NCI-H187 treated with DMSO at 0.1 percent for 48 hours (cell line): ENCODE data around the gene BCKDK.
A peak's percentile ranks its signal among the peaks of the same experiment; 100 is the strongest.
"Not testable (repeated sequence)": the region's sequence is repeated elsewhere in the genome, so short reads cannot be mapped to it uniquely, and the experiment has no call there.

Experiments used
- DNase-seq: peaks from one replicate; lab custom pipeline; 2025; lab: John Stamatoyannopoulos, UW

The BCKDK gene

GRCh38 chr16:31094424-31095120 lies 13.6 kb upstream of the BCKDK start, which contains the start of gene VKORC1:
VKORC1 (minus strand) TSS chr16:31094797; CDS start chr16:31094729, 68 bp downstream.
- peak; percentile 42 for DNase-seq

GRCh38 chr16:31099860-31100638 lies 8.1 kb upstream of the BCKDK start:
- no peak for DNase-seq

DNA sequence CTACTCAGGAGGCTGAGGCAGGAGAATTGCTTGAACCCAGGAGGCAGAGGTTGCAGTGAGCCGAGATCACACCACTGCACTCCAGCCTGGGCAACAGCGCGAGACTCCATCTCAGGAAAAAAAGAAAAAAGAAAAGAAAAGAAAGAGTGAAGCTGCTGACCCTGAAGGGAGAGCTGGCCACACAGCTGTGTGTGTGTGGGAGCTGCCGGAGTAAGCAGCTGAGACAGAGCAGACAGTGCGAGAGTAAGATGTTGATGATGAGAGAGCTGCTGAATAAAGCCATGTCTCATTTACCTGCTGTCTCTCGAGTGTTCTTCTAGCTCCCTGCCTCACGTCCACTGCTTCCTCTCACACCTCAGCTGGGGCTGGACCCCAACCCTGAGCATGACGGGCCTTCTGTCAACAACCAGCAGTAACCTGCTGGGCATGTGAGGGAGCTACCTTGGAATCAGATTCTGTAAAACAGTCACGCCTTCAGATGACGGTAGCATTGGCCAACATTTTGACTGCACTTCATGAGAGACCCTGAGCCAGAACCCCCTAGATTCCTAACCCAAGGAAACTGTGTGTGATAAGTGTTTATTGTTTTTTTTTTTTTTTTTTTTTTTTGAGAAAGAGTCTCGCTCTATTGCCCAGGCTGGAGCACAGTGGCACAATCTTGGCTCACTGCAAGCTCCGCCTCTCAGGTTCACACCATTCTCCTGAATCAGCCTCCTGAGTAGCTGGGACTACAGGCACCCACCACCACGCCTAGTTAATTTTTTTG lies 7.1 kb upstream of the BCKDK start:
- not testable (repeated sequence) for DNase-seq

DNA sequence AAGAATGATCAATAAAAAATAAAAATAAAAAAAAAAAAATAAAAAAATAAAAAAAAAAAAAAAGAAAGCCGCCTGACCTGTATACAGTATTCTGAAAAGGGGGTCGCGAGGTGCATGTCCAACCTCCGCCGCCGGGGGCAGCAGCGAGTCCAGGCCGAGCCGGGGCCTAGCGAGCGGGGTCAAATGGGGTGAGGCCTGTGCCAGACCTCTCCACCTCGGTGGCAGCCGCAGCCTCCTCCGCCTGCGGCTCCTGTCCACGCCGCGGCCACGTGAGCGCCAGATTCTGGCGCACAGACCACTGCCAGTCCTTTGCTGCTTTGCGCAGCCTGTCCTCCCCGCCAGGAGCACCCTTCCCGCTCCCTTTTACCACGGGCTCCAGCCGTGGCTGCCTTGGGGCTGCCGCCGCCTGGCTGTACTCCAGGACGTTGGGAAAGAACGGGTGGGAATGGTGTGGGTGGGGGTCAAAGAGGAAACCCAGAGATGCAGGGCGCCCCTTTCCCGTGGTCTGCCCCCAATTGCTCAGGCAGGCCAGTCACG lies 2.4 kb upstream of the BCKDK start:
- DNase-seq = no peak

GRCh38 chr16:31106509-31107464 lies 1.4 kb upstream of the BCKDK start:
- DNase-seq = no peak

- DNase-seq = no peak
These were observed 720 bp upstream of the BCKDK start for GRCh38 chr16:31107465-31107867.

DNA sequence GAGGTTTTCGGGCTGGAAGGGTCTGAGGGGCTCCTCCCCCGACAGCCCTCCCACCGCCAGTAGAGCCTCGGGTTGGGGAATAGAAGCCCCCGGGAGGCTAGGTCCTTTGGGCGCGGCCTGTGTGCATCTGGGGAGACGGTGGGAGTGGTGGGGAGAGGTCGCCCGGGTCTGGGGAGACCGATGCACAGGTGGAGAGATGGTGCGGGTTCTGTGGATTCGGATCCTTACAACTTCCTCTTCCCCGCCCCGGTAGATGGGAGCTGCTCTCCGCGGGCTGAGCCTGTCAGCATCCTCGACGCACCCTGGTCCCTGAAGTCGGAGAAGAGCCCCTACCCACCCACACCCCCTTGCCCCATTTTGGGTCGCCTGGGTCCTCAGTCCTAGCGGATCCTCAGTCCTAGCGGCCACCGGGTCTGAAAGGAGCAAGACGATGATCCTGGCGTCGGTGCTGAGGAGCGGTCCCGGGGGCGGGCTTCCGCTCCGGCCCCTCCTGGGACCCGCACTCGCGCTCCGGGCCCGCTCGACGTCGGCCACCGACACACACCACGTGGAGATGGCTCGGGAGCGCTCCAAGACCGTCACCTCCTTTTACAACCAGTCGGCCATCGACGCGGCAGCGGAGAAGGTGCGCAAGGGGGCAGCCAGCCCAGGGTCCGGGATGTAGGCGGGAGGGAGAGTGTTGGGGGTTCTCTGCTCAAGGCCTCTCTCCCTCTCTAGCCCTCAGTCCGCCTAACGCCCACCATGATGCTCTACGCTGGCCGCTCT lies 790 bp downstream of the BCKDK start:
- no peak for DNase-seq

GRCh38 chr16:31109622-31110021 lies 1.4 kb downstream of the BCKDK start:
- DNase-seq = no peak

DNA sequence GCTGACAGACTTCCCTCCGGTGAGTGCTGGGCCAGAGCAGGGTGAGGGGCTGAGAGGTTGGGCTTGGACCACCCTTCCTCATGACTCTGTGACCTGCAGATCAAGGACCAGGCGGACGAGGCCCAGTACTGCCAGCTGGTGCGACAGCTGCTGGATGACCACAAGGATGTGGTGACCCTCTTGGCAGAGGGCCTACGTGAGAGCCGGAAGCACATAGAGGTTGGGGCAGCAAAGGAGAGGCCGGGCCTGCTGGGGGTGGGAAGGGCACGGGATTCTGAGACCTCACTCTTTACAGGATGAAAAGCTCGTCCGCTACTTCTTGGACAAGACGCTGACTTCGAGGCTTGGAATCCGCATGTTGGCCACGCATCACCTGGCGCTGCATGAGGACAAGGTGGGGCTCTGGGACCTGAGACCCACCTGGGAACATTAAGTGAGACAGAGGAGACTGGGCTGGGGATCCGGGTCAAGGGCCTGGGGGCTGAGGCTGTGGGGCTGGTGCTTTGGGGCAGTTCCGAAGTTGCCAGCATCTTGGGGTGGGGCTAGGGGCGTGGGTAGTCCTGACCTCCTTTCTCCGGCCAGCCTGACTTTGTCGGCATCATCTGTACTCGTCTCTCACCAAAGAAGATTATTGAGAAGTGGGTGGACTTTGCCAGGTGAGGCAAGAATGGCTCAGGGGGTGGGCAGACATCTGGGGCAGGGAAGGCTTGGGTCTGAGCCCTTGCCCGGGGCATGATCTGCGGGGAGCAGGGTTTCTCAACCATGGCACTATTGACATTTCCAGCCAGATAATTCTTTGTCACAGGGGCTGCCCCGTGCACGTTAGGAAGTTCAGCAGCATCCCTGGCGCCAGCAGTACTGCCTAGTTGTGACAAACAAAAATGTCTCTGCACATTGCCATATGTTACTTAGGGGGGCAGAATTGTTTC lies 2.2 kb downstream of the BCKDK start:
- no peak for DNase-seq

- DNase-seq = no peak
These were observed 3.8 kb downstream of the BCKDK start for GRCh38 chr16:31111881-31112466.

DNA sequence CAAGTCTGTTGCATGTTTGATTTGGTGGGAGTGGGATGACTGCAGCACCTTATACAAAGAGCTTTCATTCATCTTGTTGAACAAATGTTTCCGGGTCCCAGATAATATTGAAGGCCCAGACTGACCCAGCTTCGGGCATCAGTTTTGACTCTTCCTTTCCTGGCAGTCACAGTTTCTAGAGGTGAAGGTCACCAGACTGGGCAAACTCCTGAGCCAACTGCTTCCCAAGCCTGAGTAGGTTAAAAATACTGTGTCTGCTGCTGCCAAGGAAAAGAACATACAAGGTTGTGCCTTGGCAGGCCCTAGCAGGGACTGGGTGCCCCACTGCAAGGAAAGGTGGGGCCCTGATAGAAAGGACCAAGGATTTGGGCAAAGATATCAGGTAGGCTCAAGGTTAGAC lies 4.5 kb downstream of the BCKDK start:
- DNase-seq = no peak

DNA sequence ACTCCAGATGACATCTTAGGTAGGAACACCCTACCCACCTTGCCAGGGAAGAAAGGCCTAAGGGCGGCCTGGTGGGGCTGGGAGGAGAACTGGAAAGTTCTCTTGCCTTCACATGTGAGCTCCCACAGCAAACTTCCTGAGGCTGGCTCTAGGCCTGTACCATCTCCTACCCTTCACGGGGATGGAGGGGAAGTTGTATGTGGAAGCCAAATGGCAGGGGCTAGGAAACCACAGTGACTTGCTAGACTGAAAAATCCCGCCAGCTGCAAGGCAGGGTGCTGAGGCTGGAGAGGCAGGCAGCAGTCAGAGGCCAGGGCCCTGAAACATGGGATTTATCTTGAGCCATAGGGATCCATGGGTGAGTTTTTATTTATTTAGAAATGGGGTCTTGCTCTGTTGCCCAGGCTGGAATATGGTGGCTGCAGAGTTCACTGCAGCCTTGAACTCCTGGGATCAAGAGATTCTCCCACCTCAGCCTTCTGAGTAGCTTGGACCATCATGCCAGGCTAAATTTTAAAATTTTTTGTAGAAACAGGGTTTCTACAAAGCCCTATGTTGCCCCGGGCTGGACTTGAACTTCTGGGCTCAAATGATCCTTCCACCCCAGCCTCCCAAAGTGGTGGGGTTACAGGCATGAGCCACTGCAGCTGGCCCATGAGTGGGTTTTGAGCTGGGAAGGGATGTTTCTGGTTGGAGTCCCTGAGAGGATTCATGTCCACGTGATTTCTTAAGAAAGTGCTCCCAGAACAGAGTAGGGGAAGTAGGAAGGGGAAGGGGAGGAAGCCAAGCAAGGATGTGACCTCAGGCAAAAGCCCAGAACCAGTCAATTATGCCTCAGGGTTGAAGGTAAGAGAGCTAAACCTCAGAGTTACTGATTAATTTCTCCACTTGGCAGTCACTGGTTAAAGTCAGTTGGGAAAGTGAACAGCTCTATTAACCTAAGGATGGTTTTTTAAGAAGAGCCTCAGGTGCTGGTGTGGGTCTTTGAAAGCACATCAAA lies 5.2 kb downstream of the BCKDK start:
- DNase-seq = no peak

DNA sequence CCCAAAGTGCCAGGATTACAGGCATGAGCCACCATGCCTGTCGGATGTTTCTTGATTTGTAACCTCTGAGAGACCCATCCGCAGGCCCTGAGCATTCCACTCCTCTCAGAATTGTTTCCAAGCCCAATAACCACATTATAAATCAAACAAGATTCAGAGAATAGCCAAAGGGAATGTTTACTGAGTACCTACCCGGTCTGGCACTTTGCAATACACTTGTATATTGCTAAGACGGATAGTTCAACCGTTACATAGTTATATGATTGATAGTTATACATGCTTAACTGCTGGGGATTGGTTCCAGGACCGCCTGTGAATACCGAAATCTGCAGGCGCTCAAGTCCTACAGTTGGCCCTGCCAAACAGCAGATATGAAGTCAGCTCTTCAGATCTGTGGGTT lies 6.3 kb downstream of the BCKDK start:
- DNase-seq = no peak

DNA sequence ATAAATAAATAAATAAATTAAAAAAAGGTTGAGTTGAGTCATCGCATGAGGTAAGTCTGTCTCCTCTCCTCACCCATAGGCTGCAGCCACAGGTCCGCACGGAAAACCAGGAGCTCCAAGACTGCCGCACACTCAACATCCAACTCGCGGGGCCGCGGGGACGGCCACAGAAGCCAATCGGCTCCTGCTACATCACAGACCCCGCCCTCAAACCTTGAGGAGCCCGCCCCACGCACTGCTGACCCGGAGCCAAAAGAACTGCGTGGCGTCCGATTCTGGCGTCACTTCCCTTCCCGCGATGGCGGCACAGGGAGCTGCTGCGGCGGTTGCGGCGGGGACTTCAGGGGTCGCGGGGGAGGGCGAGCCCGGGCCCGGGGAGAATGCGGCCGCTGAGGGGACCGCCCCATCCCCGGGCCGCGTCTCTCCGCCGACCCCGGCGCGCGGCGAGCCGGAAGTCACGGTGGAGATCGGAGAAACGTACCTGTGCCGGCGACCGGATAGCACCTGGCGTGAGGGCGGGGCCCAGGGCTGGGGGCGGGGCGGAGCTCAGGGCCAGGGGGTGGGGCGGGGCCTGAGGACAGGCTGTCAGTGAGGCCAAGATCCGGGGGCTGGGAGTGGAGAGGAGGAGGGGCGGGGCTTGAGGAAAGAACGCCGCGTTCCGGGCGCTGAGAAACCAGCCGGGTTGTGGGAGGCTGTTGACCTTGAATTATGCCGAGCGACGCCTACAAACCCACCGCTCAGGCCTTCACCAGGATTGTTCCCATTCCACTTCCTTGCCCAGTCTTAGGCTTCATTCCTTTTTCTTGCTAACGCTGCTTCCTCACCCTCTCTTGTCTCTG lies 9.4 kb downstream of the BCKDK start, which contains the start of gene KAT8:
Gene KAT8, plus strand, starts transcription at position 281 of the 839 bp plus-strand sequence. Its CDS starts 18 bp downstream, at position 299.
- DNase-seq = peak; percentile 49

GRCh38 chr16:31118223-31119155 lies 10.3 kb downstream of the BCKDK start:
- DNase-seq = no peak
